Medulla oblongata (tissue), 1 donor: ENCODE measurements around the gene C2CD5.
"Not testable (repeated sequence)": the region's sequence is repeated elsewhere in the genome, so short reads cannot be mapped to it uniquely, and the experiment has no call there.

Experiments used
- DNase-seq: peaks from one replicate; pipeline ENCODE4 v3.0.0-alpha.2; 2015; ENCODE audit errors: extremely low spot score

Gene C2CD5

GRCh38 chr12:22536971-22537544, 7.3 kb downstream of the C2CD5 start:
- peak; percentile 39 for DNase-seq

GRCh38 chr12:22536346-22536945, 7.9 kb downstream of the C2CD5 start:
- DNase-seq = no peak

GRCh38 chr12:22535478-22535877, 8.9 kb downstream of the C2CD5 start:
- DNase-seq = no peak

GRCh38 chr12:22535038-22535437, 9.3 kb downstream of the C2CD5 start:
- no peak for DNase-seq

DNA sequence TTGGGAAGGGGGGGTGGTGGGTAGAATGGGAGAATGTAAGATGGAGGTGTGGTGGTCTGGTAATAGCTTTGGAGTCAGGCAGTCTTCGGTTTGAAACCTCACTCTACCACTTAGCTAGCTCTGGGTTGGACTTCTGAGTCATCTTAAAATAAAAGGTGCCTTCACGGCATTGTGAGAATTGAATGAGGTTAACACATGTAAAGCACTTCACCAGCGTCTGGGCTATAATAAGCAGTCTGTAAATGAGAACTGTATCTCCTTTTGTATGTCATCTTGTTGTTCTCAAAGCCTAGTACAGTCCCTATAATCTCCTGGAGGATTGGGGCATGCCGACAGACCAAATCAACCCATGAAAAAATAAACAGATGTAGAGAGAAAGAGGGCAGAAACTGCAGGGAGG, 11.2 kb downstream of the C2CD5 start:
- DNase-seq = no peak

DNA sequence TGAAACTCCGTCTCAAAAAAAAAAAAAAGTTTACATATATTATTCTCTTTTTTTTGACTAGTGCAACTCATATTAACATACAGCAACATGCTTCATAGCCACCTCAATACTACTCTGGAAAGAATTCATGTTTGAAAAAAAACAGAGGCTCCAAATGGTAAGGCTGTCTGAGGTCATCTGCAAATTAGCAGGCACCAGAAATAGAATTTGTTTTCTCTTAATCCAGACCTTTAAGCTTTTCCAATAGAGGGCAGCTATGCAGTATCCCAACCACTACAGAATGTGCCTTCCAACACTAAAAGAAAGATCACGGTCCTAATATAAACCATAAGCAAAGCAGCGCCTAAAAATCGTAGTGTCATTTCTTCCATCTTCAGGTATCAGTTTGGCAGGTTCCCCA, 12.0 kb downstream of the C2CD5 start:
- no peak for DNase-seq

GRCh38 chr12:22531205-22531604, 13.1 kb downstream of the C2CD5 start:
- DNase-seq = no peak

GRCh38 chr12:22529281-22530060, 14.9 kb downstream of the C2CD5 start:
- no peak for DNase-seq

- DNase-seq = no peak
These were observed 16.3 kb downstream of the C2CD5 start for GRCh38 chr12:22527999-22528398.

GRCh38 chr12:22526836-22527235, 17.5 kb downstream of the C2CD5 start:
- DNase-seq = no peak

- no peak for DNase-seq
These were observed 18.9 kb downstream of the C2CD5 start for GRCh38 chr12:22525426-22525825.

DNA sequence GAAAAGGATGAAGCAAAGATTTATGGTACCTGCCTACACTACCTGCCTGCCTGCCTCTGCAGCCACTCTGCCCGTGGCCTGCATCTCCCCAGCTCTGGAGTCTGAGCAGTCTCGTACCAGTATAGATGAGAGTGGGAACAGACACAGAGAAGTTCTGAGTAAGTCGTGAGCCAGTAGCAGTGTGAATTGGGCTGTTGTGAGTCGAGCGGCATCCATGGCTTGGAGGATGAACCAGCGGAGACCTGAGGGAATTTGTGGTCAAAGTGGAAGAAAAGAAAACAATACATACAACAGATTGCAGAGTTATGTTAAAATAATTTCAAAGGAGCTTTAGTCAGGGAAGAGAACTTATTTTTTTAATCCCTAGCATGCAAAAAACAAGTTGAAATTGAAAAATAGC, 25.3 kb downstream of the C2CD5 start:
- DNase-seq = no peak

DNA sequence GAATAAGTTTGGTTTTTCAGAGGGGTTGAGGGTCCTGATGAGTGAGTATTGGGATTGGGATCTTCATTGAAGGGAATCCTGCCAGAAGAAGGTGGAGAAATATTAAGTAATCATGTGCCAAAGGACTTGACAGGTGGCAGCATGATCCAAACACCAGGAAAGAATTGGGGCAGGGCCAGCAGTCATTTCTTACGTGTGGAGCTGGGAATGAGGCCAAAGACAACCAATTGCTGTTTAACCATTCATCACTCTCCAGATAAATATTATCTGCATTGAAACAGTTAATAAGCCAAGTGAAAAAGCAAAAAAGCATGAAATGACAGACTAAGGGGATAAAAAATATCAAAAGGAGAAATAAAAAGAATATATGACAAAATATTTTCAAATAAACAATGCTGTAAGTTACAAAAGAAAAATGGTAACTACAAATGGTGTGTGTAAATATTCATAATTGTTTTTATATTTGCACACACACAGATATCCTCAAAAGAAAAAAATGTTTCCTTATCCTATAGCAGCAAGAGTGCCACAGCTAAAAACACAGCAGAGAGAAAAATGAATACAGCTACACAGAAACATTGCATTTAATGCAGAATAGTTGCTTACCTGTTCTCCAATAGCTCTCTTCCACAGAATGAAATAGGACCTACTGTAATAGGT, 26.2 kb downstream of the C2CD5 start:
- no peak for DNase-seq

GRCh38 chr12:22514875-22515274, 29.5 kb downstream of the C2CD5 start:
- DNase-seq = no peak

- no peak for DNase-seq
These were observed 38.5 kb downstream of the C2CD5 start for GRCh38 chr12:22505826-22506225.

- DNase-seq = no peak
These were observed 44.2 kb downstream of the C2CD5 start for GRCh38 chr12:22500100-22500499.

DNA sequence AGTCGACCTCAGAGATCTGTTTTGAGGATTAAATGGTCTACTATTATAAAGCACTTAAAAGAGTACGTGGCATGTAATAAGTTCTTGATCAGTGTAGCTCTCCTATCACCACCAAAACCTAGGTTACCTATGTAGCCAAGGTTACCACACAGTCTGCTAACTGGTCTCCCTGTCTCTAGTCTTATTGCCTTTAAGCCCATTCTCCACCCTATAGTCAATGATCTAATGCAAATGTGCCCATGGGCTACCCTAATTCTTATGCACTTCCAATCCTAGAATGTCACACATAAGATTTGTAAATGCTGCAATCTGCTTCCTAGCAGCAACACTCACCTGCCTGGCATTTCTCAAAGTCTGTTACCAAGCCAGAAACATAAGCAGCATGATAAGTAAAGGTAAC, 44.9 kb downstream of the C2CD5 start:
- DNase-seq = no peak

GRCh38 chr12:22494319-22494718, 50.0 kb downstream of the C2CD5 start:
- DNase-seq = no peak

GRCh38 chr12:22491034-22491433, 53.3 kb downstream of the C2CD5 start:
- no peak for DNase-seq

DNA sequence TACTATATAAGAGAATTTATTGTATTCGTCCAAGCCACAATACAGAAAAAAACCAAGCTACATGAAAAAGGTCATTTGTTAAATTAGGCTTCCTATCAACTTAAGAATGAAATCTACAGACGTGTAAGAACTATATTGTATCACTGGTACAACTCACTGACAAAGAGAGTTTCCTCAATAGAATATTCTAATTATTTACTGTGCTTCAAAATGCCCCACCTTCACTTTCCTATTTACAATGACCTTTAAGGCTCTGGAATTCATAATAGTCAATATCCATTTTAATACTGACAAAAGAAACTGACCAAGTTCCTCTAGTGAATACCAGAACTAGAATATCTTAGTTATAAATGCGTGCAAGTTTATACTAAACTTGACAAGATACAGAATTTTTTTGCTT, 55.9 kb downstream of the C2CD5 start:
- no peak for DNase-seq

DNA sequence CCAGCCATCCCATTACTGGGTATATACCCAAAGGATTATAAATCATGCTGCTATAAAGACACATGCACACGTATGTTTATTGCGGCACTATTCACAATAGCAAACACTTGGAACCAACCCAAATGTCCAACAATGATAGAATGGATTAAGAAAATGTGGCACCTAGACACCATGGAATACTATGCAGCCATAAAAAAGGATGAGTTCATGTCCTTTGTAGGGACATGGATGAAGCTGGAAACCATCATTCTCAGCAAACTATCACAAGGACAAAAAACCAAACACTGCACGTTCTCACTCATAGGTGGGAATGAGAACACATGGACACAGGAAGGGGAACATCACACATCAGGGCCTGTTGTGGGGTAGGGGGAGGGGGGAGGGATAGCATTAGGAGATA, 56.7 kb downstream of the C2CD5 start:
- not testable (repeated sequence) for DNase-seq

DNA sequence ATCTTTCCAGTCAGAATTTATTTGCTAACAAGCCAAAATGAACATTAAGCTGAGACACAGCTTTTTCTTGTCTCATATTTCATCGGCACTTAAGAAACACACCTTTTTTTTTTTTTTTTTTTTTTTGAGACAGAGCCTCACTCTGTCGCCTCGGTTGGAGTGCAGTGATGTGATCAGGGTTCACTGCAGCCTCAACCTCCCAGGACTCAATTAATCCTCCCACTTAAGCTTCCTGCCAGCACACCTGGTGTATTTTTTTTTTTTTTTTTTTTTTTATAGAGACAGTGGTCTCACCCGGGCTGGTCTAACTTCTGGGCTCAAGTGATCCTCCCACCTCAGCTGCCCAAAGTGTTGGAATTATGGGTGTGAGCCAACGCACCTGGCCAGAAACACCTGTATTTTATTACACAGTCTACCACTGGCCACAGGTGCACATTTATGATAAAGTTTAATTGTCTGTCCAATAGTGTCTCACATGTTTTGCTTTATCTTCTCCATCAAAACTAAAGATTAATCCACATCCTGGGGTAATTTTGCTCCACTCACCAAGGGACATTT, 62.7 kb downstream of the C2CD5 start:
- no peak for DNase-seq
